GM12878 (cell line): ENCODE measurements around the gene EPS8. TPM values are rescaled to one million over a fixed set of nuclear protein-coding genes. Genes with fewer than 3 reads are reported as not detected.
A peak's percentile ranks its signal among the peaks of the same experiment; 100 is the strongest.

ENCODE experiments used
- ATAC-seq: fragments of 200-7000 bp; cut with Tn5 transposase; 3 replicates; pipeline ENCODE4 v1.9.1; 2020; ENCODE audit warnings: mild to moderate bottlenecking, moderate library complexity
- BruUV-seq: library from RNA; stranded (reverse); fragments of 400-500 nt; replicated peaks from 2 replicates; lab custom pipeline; 2021; lab: Mats Ljungman, UMichigan
- CTCF ChIA-PET: fragments of 300-600 bp; sonication (Branson Sonifier 250); formaldehyde crosslinking; extraction: SDS; loops from one replicate; lab custom pipeline; 2021; ENCODE audit warnings: inconsistent platforms; lab: Yijun Ruan, JAX
- POLR2A ChIA-PET: fragments of 350-600 bp; formaldehyde crosslinking; extraction: SDS; loops from one replicate; lab custom pipeline; 2021; ENCODE audit warnings: inconsistent platforms; lab: Charles Lee
- RAD21 ChIA-PET: fragments of 300-600 bp; sonication (Branson Sonifier 250); formaldehyde crosslinking; loops from one replicate; lab custom pipeline; 2023; ENCODE audit warnings: antibody characterized with exemption; ENCODE audit not compliant: unreplicated experiment; lab: Charles Lee
- SMC1A ChIA-PET: fragments of 300-600 bp; sonication (Branson Sonifier 250); formaldehyde crosslinking; loops from one replicate; lab custom pipeline; 2023; ENCODE audit not compliant: unreplicated experiment, uncharacterized antibody; lab: Charles Lee
- DNase-seq: peaks from one replicate; pipeline ENCODE4 v3.0.0-alpha.2; 2011; ENCODE audit warnings: low read depth, low spot score
- FAIRE-seq: peaks from 3 replicates; lab custom pipeline; 2011; peaks lifted over from hg19 to GRCh38; lab: Jason Lieb, UNC
- H2AFZ ChIP-seq: 2 replicates; pipeline ENCODE4 v1.6.0; 2011; ENCODE audit warnings: low read depth, low read length, control low read depth; ENCODE audit not compliant: control insufficient read depth
- H3K27ac ChIP-seq: 2 replicates; pipeline ENCODE4 v1.5.1; 2011; ENCODE audit warnings: control low read depth; ENCODE audit not compliant: control insufficient read depth, insufficient read depth
- H3K27me3 ChIP-seq, 2 experiments: replicated peaks in 1 of 2; 2 replicates each; pipeline versions ENCODE4 v1.6.0 to v1.6.1; 2011; ENCODE audit warnings: low read length in 1 of 2; ENCODE audit not compliant: control insufficient read depth in 2 of 2, insufficient read depth in 2 of 2
- H3K36me3 ChIP-seq, 2 experiments: 2 replicates each; pipeline ENCODE4 v1.5.1; 2011; ENCODE audit warnings: low read length in 1 of 2; ENCODE audit not compliant: control insufficient read depth in 2 of 2, insufficient read depth in 2 of 2
- H3K4me1 ChIP-seq: 2 replicates; pipeline ENCODE4 v1.6.1; 2011; ENCODE audit warnings: mild to moderate bottlenecking, low read length, moderate library complexity, mixed read lengths; ENCODE audit not compliant: control insufficient read depth, insufficient read depth
- H3K4me2 ChIP-seq: 2 replicates; pipeline ENCODE4 v1.6.0; 2011; ENCODE audit warnings: control low read depth; ENCODE audit not compliant: control insufficient read depth, insufficient read depth
- H3K4me3 ChIP-seq: fragments of 200-600 bp; sonication (generic); 2 replicates; pipeline ENCODE4 v1.5.1; 2016
- H3K79me2 ChIP-seq: 2 replicates; pipeline ENCODE4 v1.6.0; 2011; ENCODE audit warnings: low read length; ENCODE audit not compliant: control insufficient read depth, insufficient read depth
- H3K9ac ChIP-seq: 2 replicates; pipeline ENCODE4 v1.8.0; 2011; ENCODE audit warnings: low read length, control low read depth, mixed read lengths; ENCODE audit not compliant: control insufficient read depth, insufficient read depth
- H3K9me3 ChIP-seq: replicated peaks from 3 replicates; pipeline ENCODE4 v1.5.1; 2011; ENCODE audit warnings: mild to moderate bottlenecking, low read length; ENCODE audit not compliant: control insufficient read depth, insufficient read depth
- H4K20me1 ChIP-seq: 2 replicates; pipeline ENCODE4 v1.6.0; 2011; ENCODE audit not compliant: control insufficient read depth, insufficient read depth
- ASH2L ChIP-seq: fragments of 300-600, 200-600 bp; sonication (generic); IDR thresholded peaks from 2 replicates; pipeline ENCODE4 v1.6.1; 2017; ENCODE audit warnings: low read depth, mild to moderate bottlenecking, borderline replicate concordance
- BMI1 ChIP-seq: fragments of 450-650 bp; IDR thresholded peaks from 2 replicates; pipeline ENCODE4 v1.6.1; 2016; ENCODE audit warnings: mild to moderate bottlenecking, moderate library complexity, borderline replicate concordance
- FOXK2 ChIP-seq: fragments of 450-650 bp; IDR thresholded peaks from 2 replicates; pipeline ENCODE4 v1.6.1; 2017; ENCODE audit warnings: mild to moderate bottlenecking, moderate library complexity
- GATAD2B ChIP-seq: fragments of 450-650 bp; conservative IDR thresholded peaks from 2 replicates; pipeline ENCODE4 v1.6.1; 2017; ENCODE audit warnings: low read depth, mild to moderate bottlenecking, moderate library complexity
- KLF5 ChIP-seq: fragments of 450-650 bp; IDR thresholded peaks from 2 replicates; pipeline ENCODE4 v1.6.1; 2014; ENCODE audit warnings: mild to moderate bottlenecking; ENCODE audit not compliant: partially characterized antibody
- LARP7 ChIP-seq: fragments of 450-650 bp; IDR thresholded peaks from 2 replicates; pipeline ENCODE4 v1.6.1; 2017; ENCODE audit warnings: mild to moderate bottlenecking
- NFXL1 ChIP-seq: fragments of 450-650 bp; IDR thresholded peaks from 2 replicates; pipeline ENCODE4 v1.6.1; 2017; ENCODE audit warnings: antibody characterized with exemption, mild to moderate bottlenecking, borderline replicate concordance
- POU2F2 ChIP-seq: IDR thresholded peaks from 3 replicates; pipeline ENCODE4 v1.6.1; 2011; ENCODE audit warnings: low read depth, mild to moderate bottlenecking, low read length, borderline replicate concordance
- RBBP5 ChIP-seq: fragments of 200-600 bp; sonication (generic); conservative IDR thresholded peaks from 2 replicates; pipeline ENCODE4 v1.6.1; 2016
- RUNX3 ChIP-seq: IDR thresholded peaks from 2 replicates; pipeline ENCODE4 v1.6.1; 2012; ENCODE audit warnings: low read length, inconsistent platforms
- SMARCA5 ChIP-seq: fragments of 450-650 bp; IDR thresholded peaks from 2 replicates; pipeline ENCODE4 v1.6.1; 2017; ENCODE audit warnings: mild to moderate bottlenecking
- SUPT20H ChIP-seq: IDR thresholded peaks from 2 replicates; pipeline ENCODE4 v1.6.1; 2011; ENCODE audit warnings: low read depth, mild to moderate bottlenecking, low read length, moderate library complexity, borderline replicate concordance; ENCODE audit not compliant: control insufficient read depth
- SUZ12 ChIP-seq: fragments of 200-600 bp; sonication (generic); IDR thresholded peaks from one replicate; pipeline ENCODE4 v1.6.1; 2018; ENCODE audit warnings: antibody characterized with exemption, mild to moderate bottlenecking; ENCODE audit not compliant: unreplicated experiment
- ZBED1 ChIP-seq: IDR thresholded peaks from 2 replicates; pipeline ENCODE4 v1.6.1; 2016; ENCODE audit warnings: borderline replicate concordance
- ZNF207 ChIP-seq: fragments of 450-650 bp; IDR thresholded peaks from 2 replicates; pipeline ENCODE4 v1.6.1; 2014; ENCODE audit warnings: antibody characterized with exemption, mild to moderate bottlenecking, borderline replicate concordance
- WGBS: methylation state at CpG from one replicate; pipeline ENCODE4 v1.1.6; 2016; ENCODE audit warnings: low lambda C conversion rate; ENCODE audit not compliant: insufficient replicate concordance, insufficient coverage; ENCODE audit errors: missing lambda C conversion rate; 5-methylcytosine and 5-hydroxymethylcytosine counted together
- in situ Hi-C: fragments of 300-500 bp; cut with MboI; formaldehyde crosslinking; loops from 9 replicates; pipeline ENCODE4 v1.14.3; 2018; ENCODE audit warnings: mixed read lengths
- intact Hi-C: fragments of 100-400 bp; cut with micrococcal nuclease; formaldehyde crosslinking; loops from one replicate; pipeline ENCODE4 v1.14.2; 2022; ENCODE audit not compliant: unreplicated experiment
- polyA plus RNA-seq, 11 experiments: library from polyadenylated mRNA; depleted of rRNA in 4 of 11; unstranded in 6 of 11; stranded (reverse) in 5 of 11; fragments of >200 nt; fragmentation: Nextera tagmentation in 4 of 11; fragmentation: Illumina TruSeq in 1 of 11; extraction: Ambion mirVana in 4 of 11; extraction: Trizol in 1 of 11; gene quantifications; 1 replicate in 1 of 11; 2 replicates in 10 of 11; pipeline versions ENCODE4 v1.2.1 to v1.2.3, GENCODE V29; 2011 to 2016; ENCODE audit warnings: inconsistent platforms in 2 of 11, missing spikeins in 2 of 11, low read depth in 1 of 11
- total RNA-seq, 4 experiments: library from RNA; depleted of rRNA in 3 of 4; stranded (reverse); fragments of >200 nt in 3 of 4; fragmentation: Illumina TruSeq in 1 of 4; extraction: Trizol in 1 of 4; gene quantifications; 2 replicates each; pipeline versions ENCODE4 v1.2.1 to v1.2.3, GENCODE V29; 2013 to 2021
- TF ChIP-seq, protein P1 (sequence below): fragments of 450-650 bp; IDR thresholded peaks from 2 replicates; pipeline ENCODE4 v1.6.1; 2016; ENCODE audit warnings: mild to moderate bottlenecking
- TF ChIP-seq, protein P2 (sequence below): IDR thresholded peaks from 2 replicates; pipeline ENCODE4 v1.6.1; 2012; ENCODE audit warnings: low read length, inconsistent platforms
- TF ChIP-seq, protein P3 (sequence below): IDR thresholded peaks from 2 replicates; pipeline ENCODE4 v1.6.1; 2011; ENCODE audit warnings: low read depth, mild to moderate bottlenecking, low read length, moderate library complexity, borderline replicate concordance; ENCODE audit errors: extremely low read depth
- TF ChIP-seq, protein P4 (sequence below): fragments of 450-650 bp; IDR thresholded peaks from 2 replicates; pipeline ENCODE4 v1.6.1; 2018; ENCODE audit warnings: mild to moderate bottlenecking, low read depth, moderate library complexity; ENCODE audit not compliant: partially characterized antibody

Gene EPS8
- total and polyA plus RNA-seq, 10 of the 15 experiments (the other 5 are each of a cell fraction or from before 2014, with no cell fraction given): 1.3 to 127 (median 3.4) TPM

DNA sequence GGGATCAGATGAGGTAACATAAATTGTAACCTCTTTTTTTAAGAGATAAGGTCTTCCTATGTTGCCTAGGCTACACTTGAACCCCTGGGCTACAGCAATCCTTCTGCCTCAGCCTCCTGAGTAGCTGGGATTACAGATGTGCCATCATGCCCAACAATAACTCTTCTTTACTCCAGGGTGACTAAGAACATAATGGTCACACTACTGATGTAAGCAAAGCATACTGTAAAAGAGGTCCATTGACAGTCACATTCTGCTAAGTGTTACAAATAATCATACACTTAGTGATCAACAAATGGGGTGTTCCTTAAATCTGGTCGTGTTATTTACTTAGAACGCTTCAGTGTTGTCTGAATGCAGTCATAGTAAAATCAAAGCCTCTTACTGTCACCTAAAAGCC, 68.9 kb downstream of the EPS8 start:
- ChIA-PET SMC1A (interaction anchor here (5.3 to 12.9 kb wide), 2 partner anchors 9 to 10 kb away, joined by 30 to 213 read pairs; no protein-coding TSS in a partner anchor), RAD21 (interaction anchor here (1.5 kb wide), 1 partner anchor 69 kb away, joined by 3 read pairs; the partner anchor contains the start of gene EPS8), POLR2A (no interaction called here), CTCF (interaction anchor here (1.4 kb wide), 1 partner anchor 15 kb away, joined by 5 read pairs; no protein-coding TSS in a partner anchor)
- no TSS peak for BruUV-seq
- Histone ChIP-seq H4K20me1 (no peaks in the 10 kb centered on the region), H3K27me3 (no peaks in the 10 kb centered on the region), H3K9ac (no peak overlapping the region), H2AFZ (no peak overlapping the region), H3K27ac (no peak overlapping the region), H3K4me1 (no peaks in the 10 kb centered on the region), H3K4me2 (no peak overlapping the region), H3K79me2 (no peaks in the 10 kb centered on the region), H3K4me3 (no peak overlapping the region), H3K9me3 (no peaks in the 10 kb centered on the region), H3K36me3 (no peaks in the 10 kb centered on the region)
- WGBS: 76% methylated on average over 2 of the region's 2 CpGs
- FAIRE-seq: no peak
- TF ChIP-seq, protein P1, sequence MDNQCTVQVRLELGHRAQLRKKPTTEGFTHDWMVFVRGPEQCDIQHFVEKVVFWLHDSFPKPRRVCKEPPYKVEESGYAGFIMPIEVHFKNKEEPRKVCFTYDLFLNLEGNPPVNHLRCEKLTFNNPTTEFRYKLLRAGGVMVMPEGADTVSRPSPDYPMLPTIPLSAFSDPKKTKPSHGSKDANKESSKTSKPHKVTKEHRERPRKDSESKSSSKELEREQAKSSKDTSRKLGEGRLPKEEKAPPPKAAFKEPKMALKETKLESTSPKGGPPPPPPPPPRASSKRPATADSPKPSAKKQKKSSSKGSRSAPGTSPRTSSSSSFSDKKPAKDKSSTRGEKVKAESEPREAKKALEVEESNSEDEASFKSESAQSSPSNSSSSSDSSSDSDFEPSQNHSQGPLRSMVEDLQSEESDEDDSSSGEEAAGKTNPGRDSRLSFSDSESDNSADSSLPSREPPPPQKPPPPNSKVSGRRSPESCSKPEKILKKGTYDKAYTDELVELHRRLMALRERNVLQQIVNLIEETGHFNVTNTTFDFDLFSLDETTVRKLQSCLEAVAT: no peak
- TF ChIP-seq, protein P2, sequence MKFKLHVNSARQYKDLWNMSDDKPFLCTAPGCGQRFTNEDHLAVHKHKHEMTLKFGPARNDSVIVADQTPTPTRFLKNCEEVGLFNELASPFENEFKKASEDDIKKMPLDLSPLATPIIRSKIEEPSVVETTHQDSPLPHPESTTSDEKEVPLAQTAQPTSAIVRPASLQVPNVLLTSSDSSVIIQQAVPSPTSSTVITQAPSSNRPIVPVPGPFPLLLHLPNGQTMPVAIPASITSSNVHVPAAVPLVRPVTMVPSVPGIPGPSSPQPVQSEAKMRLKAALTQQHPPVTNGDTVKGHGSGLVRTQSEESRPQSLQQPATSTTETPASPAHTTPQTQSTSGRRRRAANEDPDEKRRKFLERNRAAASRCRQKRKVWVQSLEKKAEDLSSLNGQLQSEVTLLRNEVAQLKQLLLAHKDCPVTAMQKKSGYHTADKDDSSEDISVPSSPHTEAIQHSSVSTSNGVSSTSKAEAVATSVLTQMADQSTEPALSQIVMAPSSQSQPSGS: no peak
- TF ChIP-seq, protein P3, sequence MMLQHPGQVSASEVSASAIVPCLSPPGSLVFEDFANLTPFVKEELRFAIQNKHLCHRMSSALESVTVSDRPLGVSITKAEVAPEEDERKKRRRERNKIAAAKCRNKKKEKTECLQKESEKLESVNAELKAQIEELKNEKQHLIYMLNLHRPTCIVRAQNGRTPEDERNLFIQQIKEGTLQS: no peak
- no peak for TF ChIP-seq SUPT20H
- no peak for TF ChIP-seq BMI1
- TF ChIP-seq ASH2L: no peak
- no peak for TF ChIP-seq ZBED1
- TF ChIP-seq ZNF207: no peak
- TF ChIP-seq, protein P4, sequence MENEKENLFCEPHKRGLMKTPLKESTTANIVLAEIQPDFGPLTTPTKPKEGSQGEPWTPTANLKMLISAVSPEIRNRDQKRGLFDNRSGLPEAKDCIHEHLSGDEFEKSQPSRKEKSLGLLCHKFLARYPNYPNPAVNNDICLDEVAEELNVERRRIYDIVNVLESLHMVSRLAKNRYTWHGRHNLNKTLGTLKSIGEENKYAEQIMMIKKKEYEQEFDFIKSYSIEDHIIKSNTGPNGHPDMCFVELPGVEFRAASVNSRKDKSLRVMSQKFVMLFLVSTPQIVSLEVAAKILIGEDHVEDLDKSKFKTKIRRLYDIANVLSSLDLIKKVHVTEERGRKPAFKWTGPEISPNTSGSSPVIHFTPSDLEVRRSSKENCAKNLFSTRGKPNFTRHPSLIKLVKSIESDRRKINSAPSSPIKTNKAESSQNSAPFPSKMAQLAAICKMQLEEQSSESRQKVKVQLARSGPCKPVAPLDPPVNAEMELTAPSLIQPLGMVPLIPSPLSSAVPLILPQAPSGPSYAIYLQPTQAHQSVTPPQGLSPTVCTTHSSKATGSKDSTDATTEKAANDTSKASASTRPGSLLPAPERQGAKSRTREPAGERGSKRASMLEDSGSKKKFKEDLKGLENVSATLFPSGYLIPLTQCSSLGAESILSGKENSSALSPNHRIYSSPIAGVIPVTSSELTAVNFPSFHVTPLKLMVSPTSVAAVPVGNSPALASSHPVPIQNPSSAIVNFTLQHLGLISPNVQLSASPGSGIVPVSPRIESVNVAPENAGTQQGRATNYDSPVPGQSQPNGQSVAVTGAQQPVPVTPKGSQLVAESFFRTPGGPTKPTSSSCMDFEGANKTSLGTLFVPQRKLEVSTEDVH: no peak
- TF ChIP-seq RUNX3: no peak
- TF ChIP-seq NFXL1: no peak
- no peak for TF ChIP-seq LARP7
- TF ChIP-seq SUZ12: no peak
- no peak for TF ChIP-seq RBBP5
- no peak for TF ChIP-seq KLF5
- TF ChIP-seq POU2F2: no peak
- no peak for TF ChIP-seq GATAD2B
- no peak for TF ChIP-seq SMARCA5
- no peak for TF ChIP-seq FOXK2
- peak; percentile 62 for ATAC-seq
- intact Hi-C loops (no loop called here), in situ Hi-C loops (no loop called here)
- no peak for DNase-seq
